HG03442 (cell line): ENCODE measurements around the gene LYPD6.

ENCODE experiments used
- ATAC-seq: cut with Tn5 transposase; IDR thresholded peaks from one replicate; pipeline ENCODE4 v1.9.1; 2021; ENCODE audit warnings: mild to moderate bottlenecking, moderate library complexity; ENCODE audit not compliant: unreplicated experiment

The LYPD6 gene

DNA sequence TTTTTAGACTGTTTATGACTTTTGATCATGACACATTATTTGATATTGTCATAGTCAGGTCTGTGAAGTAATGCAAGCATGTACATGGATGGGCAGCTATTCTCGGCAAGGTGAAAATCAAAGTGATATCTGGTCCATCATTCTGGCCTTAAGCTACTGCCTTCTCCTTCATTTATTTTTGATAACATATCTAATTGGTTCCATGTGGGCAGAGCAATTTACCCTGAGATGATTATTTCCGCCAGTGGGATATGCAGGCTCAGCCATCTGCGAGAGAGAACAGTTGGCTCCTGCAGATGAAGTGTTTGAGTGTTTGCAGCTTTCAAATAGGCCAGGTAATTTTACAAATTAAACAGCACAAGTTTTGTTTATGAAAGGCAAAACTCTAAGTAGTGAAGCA, 116.4 kb downstream of the LYPD6 start:
- no peak for ATAC-seq

DNA sequence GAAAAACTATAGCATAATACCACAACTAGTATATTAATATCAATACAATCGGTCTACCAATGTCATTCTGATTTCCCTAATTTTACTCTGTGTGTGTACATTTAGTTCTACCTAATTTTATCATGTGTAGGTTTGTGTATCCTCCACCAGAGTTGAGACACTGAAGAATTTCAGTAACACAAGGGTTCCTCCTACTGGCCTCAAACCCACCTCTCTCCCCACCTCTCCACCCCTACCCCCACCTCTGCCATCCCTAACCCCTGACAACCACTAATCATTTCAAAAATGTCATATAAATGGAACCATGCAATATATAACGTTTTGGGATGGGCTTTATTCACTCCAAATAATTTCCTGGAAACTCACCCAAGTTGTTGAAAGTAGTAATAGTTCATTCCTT, 117.9 kb downstream of the LYPD6 start:
- ATAC-seq: no peak

DNA sequence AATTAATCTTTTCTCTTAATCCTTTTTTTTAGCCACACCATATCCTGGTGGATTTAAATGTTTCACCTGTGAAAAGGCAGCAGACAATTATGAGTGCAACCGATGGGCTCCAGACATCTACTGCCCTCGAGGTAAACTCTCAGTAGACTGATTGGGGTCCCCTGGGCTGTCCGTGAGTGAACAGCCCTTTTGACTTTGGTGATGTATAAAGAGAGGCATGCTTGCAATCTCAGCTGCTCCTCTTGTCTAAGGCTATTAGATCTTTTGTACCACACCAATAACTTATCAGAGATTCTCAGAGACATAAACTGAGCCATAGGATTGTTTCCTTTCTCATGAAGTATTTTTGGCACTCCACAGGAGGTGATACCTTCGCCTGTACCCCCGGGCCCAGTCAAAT, 118.6 kb downstream of the LYPD6 start:
- ATAC-seq: no peak

DNA sequence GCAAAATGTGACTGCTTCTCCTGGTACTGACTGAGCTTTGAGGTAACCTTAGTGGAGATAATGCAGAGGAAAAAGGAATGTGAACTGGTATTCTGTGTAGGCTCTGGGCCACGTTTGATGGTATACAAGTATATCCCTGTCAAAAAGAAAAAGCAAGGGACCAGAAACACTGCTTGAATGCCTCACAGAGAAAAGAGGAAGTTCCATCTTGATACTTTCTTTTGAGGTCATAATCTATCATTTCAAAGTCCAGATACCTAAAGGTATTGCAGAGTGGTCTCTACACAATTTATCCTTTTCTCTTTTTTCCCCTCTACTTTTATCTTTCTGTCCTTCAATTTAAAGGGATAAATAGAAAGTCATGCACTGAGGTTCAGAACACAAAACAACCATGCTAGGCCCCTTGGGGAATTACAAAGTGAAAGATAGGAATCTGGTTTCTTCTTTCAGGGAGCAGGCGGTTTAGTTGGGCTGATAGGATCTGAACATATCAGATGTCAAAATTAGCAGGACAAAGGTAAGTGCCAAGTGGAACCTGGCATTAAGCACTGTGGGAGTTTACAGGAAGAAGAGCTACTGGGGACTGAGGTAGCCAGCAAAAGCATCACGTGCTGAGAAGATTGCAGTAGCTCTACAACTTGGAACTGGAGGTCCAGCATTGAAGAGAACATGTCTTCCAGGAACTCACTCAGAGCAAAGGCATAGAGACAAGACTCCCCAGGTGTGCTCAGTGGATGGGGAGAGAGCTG, 121.2 kb downstream of the LYPD6 start:
- no peak for ATAC-seq

DNA sequence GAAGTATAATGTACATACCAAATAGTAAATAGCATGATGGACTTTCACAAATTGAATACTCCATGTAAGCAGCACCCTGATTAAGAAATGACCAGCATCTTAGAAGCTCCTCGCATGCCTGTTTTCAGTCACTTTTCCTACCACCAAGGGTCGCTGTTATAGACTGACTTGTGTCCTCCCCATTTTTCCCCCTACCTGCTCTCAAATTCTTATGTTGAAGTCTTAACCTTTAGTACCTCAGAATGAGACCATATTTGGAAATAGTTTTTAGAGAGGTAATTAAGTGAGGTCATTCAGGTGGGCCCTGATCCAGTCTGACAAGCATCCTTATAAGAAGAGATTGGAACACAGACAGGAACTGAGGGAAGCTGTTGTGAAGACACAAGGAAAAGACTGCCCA, 125.9 kb downstream of the LYPD6 start:
- ATAC-seq: no peak

DNA sequence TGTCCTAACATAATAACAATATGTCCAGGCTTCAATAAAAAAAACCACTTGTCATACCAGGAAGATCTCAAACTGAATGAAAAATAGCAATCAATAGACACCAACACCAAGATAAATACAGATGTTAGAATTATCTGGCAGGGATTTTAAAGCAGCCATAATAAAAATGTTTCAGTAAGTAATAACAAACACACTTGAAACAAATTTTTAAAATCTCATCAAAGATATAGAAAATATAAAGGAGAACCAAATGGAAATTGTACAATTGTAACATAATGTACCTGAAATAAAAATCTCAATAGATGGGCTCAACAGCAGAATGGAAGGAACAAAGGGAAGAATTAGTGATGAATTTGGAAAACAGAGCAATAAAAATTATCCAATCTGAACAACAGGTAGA, 128.1 kb downstream of the LYPD6 start:
- ATAC-seq: no peak

DNA sequence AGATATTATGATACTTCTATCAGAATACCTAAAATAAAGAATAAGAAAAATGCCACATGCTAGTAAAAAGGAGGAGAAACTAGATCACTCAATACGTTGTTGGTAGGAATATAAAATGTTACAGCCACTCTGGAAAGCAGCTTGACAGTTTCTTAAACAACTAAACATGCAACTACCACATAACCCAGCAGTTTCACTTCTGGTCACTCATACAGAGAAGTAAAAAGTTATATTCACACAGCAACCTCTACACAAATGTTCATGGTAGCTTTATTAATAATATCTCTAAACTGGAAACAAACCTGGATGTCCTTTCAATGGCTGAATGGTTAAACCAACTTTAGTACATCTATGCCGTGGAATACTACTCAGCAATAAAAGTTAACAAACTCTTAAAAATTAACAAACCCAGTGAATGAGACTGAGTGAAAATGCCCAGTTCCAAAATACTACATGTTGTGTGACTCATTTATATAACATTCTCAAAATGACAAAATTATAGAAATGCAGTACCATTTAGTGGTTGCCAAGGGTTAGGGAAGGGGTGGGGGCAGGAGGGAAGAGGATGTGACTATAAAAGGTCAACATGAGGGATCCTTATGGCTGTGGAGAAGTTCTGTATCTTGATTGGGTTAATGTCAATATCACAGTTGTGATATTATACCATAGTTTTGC, 133.1 kb downstream of the LYPD6 start:
- ATAC-seq: peak; percentile 96

DNA sequence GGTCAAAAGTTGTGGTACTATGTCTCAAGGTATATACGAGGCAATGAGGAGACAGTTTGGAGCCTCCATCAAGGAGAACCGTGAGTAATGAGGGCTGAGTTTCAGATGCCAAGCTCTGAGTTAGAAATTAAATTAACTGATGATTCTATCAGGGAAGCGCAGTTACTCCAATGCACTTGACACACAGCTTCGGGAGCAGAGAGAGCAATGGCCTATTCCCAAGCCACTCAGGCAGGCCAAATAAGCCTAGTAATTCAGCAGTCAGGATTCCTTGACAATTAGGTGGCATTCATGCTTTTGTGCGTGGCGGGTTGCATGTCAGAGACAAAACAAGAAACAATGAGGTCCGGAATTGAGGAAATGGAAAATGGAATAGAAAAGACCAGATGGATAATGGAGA, 134.0 kb downstream of the LYPD6 start:
- no peak for ATAC-seq

DNA sequence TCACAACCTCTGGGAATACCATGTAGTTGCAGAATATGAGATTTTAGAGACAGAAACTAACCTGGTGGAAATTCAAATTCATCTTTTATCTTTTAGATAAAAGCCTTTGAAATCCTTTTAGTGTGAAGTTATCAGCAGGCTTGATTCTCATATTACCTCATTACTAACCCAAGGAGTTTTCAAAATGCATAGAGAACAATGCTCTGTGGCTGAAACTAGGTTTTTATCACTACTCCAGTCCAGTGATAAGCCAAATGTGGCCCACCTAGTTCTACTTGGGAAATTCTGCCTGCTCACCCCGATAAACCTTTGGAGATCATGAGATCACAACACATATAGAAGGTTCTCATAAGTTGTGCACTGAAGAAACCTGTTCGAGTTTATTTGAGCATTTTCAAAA, 135.5 kb downstream of the LYPD6 start:
- ATAC-seq: no peak

DNA sequence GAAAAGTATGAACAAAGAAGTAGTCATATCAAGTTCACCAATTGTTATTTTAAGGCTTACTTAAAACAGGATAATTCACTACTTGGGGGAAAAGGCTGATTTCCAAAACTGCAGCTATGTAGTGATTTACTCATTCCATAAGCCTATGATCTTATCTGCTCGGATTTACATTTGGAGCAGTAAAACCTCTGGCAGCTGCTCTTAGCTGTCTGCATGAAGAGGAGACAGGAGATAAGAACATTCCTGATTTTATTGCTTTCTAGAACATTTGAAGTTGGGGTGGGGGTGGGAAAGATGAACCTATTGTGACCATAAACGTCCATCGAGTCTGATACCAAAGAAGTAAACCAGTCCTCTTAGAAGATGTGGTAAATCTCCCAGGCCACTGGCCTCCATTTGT, 136.2 kb downstream of the LYPD6 start:
- ATAC-seq: no peak

DNA sequence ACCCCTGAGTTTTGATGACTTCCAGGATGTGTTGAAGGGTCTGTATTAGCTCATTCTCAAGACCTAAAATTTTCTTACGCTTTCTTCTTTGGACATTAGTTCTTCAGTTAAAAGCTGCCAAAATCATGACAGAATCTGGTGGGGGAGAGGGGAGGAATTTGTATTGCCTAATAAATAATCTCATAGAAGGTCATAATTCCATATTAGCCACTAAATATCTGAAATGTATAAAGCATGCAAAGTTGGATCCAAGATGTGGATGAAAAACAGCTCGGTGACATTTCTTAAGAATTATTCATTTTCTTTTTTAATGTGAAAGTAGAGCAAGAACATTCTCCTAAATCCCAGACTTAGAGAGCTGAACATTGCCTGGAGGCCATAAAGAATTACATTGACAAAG, 137.0 kb downstream of the LYPD6 start:
- no peak for ATAC-seq

DNA sequence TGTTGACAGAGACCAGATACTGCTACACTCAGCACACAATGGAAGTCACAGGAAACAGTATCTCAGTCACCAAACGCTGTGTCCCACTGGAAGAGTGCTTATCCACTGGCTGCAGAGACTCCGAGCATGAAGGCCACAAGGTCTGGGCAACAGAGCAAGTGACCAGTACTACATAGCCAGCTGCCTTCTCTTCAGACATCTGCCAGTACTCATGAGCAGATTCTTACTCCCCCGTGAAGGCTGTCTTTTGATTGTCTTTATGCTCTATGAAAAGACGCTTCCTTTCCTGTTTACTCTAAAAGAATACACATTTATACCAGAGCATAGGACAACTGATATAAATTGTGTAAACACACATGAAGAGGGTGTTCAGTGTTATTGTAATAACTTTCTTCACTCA, 138.2 kb downstream of the LYPD6 start:
- ATAC-seq: no peak

DNA sequence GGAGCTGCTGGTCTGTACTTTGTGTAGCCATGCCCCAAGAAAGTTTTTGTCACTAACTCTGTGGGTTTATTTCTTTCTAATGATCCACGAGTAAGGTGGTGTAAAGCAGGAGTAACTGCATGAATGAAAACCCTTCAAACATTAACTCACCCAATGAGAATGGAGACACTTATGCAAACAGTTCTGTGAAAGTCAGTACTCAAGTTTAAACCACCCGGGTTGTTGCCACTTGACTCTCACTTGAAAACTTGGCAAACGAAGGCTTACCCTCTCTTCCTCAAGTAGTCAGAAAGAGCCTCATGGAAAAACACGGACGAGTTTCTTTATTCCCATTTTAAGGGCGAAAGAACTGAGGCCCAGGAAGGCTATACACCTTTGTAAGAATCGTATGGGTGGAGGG, 139.7 kb downstream of the LYPD6 start:
- ATAC-seq: no peak

DNA sequence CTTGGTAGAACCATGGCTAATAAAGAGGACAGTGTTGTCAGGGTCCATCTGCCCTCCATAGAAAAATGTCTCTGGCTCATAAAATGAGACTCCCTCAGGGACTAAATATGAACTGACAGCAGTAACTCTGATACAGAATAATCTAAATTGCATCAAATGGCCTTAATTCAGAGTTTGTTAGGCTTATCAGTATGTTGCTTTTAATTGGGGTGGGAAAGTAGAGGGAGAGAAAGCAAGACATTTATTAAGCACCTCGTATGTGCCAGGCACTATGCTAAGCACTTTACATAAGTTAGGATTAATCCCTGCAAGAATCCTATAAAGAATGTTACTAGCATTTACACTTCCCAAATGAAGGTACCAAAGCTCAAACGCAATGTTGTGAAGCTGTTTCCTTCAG, 142.0 kb downstream of the LYPD6 start:
- ATAC-seq: no peak

DNA sequence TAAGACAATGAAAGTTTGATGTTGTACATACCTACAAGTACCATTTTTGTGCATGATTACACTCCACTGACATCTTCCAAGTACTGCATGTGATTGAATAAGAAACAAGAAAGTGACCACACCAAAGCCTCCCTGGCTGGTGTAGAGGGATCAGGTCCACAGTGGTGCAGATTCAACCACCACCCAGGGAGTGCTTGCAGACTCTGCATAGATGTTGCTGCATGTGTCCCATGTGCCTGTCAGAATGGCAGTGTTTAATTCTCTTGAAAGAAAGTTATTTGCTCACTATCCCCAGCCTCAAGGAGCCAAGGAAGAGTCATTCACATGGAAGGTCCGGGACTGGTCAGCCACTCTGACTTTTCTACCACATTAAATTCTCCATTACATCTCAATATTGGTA, 142.7 kb downstream of the LYPD6 start:
- no peak for ATAC-seq

DNA sequence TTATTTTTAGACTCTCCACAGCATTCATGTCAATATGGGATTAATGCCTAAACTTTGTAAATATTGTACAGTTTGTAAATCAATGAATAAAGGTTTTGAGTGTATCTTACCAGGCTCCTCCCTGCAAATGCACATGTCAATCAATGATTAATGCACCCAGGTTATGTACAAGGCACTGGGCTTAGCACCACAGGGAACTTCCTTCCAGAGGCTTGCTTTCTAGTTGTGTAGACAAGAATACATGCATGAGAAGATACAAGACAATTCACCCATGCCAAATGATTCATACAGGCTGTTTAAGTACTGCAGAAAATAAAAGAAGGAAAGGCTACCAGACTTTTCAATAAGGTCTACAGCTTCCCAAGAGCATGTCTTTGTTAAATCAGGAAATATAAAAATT, 143.1 kb downstream of the LYPD6 start:
- no peak for ATAC-seq

DNA sequence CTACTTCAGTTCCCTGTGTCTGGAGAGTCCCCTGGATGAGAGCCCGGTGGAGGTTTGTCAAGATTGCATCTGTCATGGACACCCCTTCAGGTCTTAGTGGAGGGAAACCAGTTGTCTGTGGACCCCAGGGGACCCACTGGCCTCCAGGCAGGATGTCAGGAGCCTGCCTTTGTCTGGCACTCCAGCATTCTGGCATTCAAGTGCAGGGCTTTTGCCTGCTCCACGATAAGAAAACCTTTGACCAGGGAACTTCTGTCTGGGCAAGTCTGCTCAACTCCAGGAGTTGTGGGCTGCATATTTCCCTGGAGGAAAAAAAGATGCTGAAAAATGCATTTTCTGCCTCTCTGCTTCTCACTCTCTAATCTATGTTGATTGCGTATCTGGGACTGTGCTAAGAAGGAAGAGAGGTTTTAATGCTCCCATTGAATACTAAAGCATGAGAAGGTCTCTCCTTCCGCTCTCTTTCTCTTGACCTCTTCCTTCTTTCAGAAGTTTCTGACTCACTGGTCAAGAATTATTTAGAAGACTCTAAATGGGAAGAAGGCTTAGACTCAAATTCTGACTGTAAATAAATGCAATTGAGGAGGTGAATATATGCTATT, 152.7 kb downstream of the LYPD6 start:
- ATAC-seq: no peak

DNA sequence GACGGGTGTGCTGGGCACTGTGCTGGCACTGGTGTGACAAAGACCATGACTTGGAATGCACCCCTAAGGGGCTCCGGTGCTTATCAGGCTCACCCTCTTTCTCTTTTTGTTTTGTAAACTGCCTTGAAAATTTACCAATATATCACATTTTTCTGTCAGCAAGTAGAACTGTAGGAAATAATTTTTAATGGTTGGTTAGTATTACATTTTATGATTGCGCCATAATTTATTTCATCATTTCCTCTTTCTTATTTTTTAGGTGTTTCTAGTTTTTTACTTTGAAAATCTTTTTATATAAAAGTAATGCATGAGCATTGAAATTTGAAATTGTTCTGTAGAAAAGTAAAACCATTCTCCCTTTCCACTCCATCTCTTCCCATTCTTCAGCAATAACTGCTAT, 156.3 kb downstream of the LYPD6 start:
- ATAC-seq: no peak

DNA sequence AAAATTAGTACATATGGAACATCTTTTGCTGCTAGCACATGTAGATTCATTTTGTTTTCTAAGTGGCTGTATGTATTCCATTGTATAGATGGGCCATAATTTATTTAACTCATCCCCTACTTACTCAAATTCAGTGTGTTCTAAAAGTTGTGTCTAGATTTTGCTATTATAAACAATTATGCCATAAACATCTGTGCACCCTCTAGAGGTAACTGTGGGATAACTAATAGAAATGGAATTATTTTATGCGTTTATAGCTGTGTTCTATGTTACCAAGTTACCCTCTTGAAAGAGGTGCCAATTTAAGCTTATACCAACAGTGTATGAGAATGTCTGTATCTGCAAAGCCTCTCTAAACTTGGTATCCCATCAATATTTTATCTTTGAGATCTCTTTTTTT, 156.8 kb downstream of the LYPD6 start:
- no peak for ATAC-seq

DNA sequence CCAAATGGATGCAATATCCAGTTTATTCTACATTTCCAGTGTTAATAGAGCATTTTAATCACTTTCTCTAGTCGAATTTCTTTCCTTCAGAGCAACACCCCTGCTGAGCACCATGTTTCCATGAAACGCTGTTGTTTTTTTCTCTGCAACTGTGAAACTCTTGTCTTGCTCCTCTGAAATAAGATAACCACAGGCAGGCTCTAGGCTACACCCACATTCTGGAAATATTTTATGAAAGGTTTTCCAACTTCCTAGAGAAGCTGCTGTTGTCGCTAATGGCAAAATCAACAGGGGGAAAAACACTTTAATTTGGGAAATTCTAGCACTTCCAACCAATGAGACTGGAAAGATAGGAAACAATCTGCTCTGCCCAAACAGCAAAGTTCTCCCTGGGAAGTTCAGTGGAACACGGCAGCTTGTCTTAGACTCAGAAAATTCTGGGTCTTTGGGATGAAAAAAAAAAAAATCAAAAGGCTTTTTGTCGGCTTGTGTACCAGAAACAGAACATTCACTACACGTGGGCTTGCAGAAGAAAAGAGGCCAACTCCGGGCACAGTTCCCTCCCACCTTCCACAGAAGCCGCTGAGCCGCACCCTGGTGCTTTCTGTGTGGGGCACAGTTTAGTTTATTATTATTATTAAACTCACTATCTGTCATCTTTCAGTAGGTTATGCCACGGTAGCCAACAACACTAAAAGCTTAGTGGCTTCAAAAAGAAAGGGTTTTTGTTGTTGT, 158.5 kb downstream of the LYPD6 start:
- no peak for ATAC-seq

DNA sequence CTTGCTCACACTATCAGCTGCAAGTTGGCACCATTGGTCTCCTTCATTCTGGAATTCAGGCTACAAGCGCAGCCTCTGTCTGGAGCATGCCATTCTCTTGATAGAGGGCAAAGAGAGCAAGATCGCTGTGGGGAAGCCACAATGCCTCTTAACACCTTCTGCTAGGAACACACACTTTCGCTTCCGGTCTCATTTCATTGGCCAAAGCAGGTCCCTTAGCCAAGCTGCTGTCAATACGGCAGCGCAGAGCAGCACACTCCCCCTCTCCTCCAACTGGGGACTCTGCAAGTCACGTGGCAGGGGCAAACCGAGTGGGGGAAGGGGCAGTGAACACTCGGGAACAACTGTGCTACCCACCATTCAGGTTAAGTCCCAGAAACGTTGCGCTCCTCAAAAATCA, 159.1 kb downstream of the LYPD6 start:
- no peak for ATAC-seq

DNA sequence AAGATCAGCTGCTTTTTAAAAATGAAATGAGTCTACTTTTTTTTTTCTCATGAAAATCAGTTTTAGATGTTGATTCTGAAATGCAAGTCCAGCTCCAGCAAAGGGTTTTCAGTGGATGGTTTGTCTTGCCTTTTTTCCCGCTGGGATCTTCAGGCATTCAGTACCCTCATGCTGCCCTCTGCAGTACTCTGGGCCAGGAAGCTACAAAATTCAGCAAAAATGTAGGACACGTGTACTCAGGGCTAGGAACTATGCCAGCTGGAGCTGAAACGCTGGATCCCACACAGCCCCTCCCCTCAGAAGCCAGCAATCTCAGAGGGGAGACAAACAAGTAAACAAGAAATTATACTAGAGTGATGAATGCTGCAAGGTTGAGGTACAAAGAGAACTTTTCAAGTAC, 159.9 kb downstream of the LYPD6 start:
- ATAC-seq: no peak
